Neutrophil (primary cell): ENCODE results near the gene TPK1.

ENCODE experiments used
- H3K27ac ChIP-seq: fragments of 200-600 bp; sonication (generic); 2 replicates; pipeline ENCODE4 v1.5.1; 2016; ENCODE audit warnings: mild to moderate bottlenecking, moderate library complexity
- H3K27me3 ChIP-seq: fragments of 200-600 bp; sonication (generic); 2 replicates; pipeline ENCODE4 v1.6.0; 2016; ENCODE audit warnings: mild to moderate bottlenecking
- H3K36me3 ChIP-seq: fragments of 200-600 bp; sonication (generic); 2 replicates; pipeline ENCODE4 v1.5.1; 2017
- H3K4me1 ChIP-seq, 2 experiments: fragments of 200-600 bp in 1 of 2; sonication (generic) in 1 of 2; 1 replicate in 1 of 2; 2 replicates in 1 of 2; pipeline versions ENCODE4 v1.5.1 to v1.6.1; 2013 to 2016; ENCODE audit warnings: low read depth in 1 of 2, low read length in 1 of 2, mild to moderate bottlenecking in 1 of 2, moderate library complexity in 1 of 2; ENCODE audit not compliant: control insufficient read depth in 1 of 2, insufficient read depth in 1 of 2
- H3K4me3 ChIP-seq, 2 experiments: fragments of 200-600 bp in 1 of 2; sonication (generic) in 1 of 2; 1 replicate in 1 of 2; 2 replicates in 1 of 2; pipeline ENCODE4 v1.5.1; 2013 to 2016; ENCODE audit warnings: low read depth in 1 of 2, low read length in 1 of 2, mild to moderate bottlenecking in 1 of 2, moderate library complexity in 1 of 2
- H3K9me3 ChIP-seq: fragments of 200-600 bp; sonication (generic); 2 replicates; pipeline ENCODE4 v1.5.1; 2016
- CTCF ChIP-seq: fragments of 200-600 bp; sonication (generic); IDR thresholded peaks from 2 replicates; pipeline ENCODE4 v1.5.1; 2016; ENCODE audit warnings: antibody characterized with exemption

Gene TPK1

GRCh38 chr7:144723301-144723700 lies 112.6 kb downstream of the TPK1 start:
- H3K27ac ChIP-seq = no peak overlapping the region
- no peaks in the 10 kb centered on the region for H3K4me1 ChIP-seq
- TF ChIP-seq CTCF = no peak
- no peaks in the 10 kb centered on the region for H3K36me3 ChIP-seq
- H3K4me3 ChIP-seq = no peak overlapping the region
- no peaks in the 10 kb centered on the region for H3K9me3 ChIP-seq
- H3K27me3 ChIP-seq = no peaks in the 10 kb centered on the region

- no peak for TF ChIP-seq CTCF
- H3K4me1 ChIP-seq = no peaks in the 10 kb centered on the region
- H3K27me3 ChIP-seq = no peaks in the 10 kb centered on the region
- H3K4me3 ChIP-seq = no peak overlapping the region
- H3K36me3 ChIP-seq = no peaks in the 10 kb centered on the region
- no peak overlapping the region for H3K27ac ChIP-seq
- H3K9me3 ChIP-seq = no peaks in the 10 kb centered on the region
Observed at GRCh38 chr7:144720710-144721109, 115.1 kb downstream of the TPK1 start.

- Histone ChIP-seq H3K36me3 (no peaks in the 10 kb centered on the region), H3K4me3 (no peak overlapping the region), H3K9me3 (no peaks in the 10 kb centered on the region), H3K27ac (no peak overlapping the region), H3K27me3 (no peaks in the 10 kb centered on the region), H3K4me1 (no peaks in the 10 kb centered on the region)
- TF ChIP-seq CTCF = no peak
Observed at GRCh38 chr7:144720149-144720548, 115.7 kb downstream of the TPK1 start.

GRCh38 chr7:144717720-144718119 lies 118.1 kb downstream of the TPK1 start:
- no peak overlapping the region for H3K27ac ChIP-seq
- no peak overlapping the region for H3K4me3 ChIP-seq
- H3K36me3 ChIP-seq = no peaks in the 10 kb centered on the region
- H3K27me3 ChIP-seq = no peaks in the 10 kb centered on the region
- no peaks in the 10 kb centered on the region for H3K9me3 ChIP-seq
- TF ChIP-seq CTCF = no peak
- H3K4me1 ChIP-seq = no peaks in the 10 kb centered on the region

GRCh38 chr7:144713850-144714249 lies 122.0 kb downstream of the TPK1 start:
- TF ChIP-seq CTCF = no peak
- no peaks in the 10 kb centered on the region for H3K9me3 ChIP-seq

GRCh38 chr7:144710791-144711190 lies 125.1 kb downstream of the TPK1 start:
- no peaks in the 10 kb centered on the region for H3K9me3 ChIP-seq
- H3K4me3 ChIP-seq = no peak overlapping the region
- TF ChIP-seq CTCF = no peak
- no peak overlapping the region for H3K27ac ChIP-seq
- H3K4me1 ChIP-seq = no peaks in the 10 kb centered on the region
- H3K36me3 ChIP-seq = no peaks in the 10 kb centered on the region
- H3K27me3 ChIP-seq = no peaks in the 10 kb centered on the region

More at GRCh38 chr7:144713850-144714249, 122.0 kb downstream of the TPK1 start:
- Histone ChIP-seq H3K27me3 (no peaks in the 10 kb centered on the region), H3K4me3 (no peak overlapping the region), H3K36me3 (no peaks in the 10 kb centered on the region), H3K4me1 (no peaks in the 10 kb centered on the region), H3K27ac (no peak overlapping the region)
